GM19438 (cell line): Measurements from ENCODE around the gene EIF4E1B.

Experiments
- ATAC-seq: cut with Tn5 transposase; IDR thresholded peaks from one replicate; pipeline ENCODE4 v1.9.1; 2021; ENCODE audit warnings: low read depth; ENCODE audit not compliant: unreplicated experiment

The EIF4E1B gene

DNA sequence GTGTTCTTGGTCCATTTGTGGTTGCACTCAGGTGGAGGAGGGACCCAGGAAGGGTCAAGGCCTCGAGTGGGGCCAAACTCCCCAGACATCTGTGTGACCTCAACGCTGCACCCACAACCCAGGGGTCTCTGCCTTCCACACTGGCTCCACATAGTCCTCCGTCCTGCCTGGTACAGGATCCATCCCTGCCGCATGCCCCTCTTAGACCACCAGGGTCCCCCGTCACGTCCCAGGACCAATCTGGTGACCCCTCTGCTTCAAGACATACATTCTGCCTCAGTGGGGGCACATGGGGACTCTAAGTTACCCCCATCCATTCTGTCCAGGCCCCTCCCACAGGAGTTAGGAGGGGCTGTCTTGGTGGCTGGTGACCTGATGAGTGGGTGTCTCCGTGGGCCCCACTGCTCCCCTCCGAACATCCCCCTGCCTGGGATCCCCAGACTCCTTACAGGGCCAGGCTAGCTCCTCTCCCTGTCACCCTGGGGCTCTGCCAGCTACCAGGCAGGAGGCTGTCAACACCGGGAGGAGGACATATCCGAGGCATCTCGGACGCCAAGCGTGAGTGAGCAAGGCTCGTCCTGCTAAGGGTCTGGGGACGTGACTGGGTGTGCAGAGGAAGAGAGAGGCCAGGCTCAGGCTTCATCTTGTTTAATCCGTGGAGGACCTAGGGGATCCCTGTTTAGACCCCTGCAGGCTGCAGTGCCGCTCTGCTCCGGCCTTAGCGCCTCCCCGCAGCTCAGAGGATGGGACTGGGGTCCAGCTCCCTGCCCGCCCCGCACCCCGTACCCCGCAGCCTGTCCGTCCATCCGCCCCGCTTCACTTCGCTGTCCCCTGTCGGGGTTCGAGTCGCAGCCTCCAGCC, 49.1 kb downstream of the EIF4E1B start:
- ATAC-seq: no peak

GRCh38 chr5:176680226-176680563, 49.7 kb downstream of the EIF4E1B start:
- ATAC-seq: no peak

- no peak for ATAC-seq
Observed at GRCh38 chr5:176682016-176682531, 51.6 kb downstream of the EIF4E1B start.

DNA sequence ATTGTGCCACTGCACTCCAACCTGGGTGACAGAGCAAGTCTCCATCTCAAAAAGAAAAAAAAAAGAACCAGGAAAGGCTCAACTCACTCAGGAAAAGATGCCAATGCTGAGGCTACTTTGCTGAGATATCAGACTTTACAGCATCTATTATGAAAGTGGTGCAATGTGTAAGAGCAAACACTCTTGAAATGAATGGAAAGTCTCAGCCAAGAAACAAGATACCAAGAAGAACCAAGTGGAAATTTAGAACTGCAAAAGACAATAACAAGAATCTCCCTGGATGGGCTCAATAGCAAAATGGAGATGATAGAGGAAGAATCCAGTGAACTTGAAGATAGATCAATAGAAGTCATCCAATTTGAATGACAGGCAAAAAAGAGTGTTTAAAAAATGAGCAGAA, 54.5 kb downstream of the EIF4E1B start:
- no peak for ATAC-seq

GRCh38 chr5:176687247-176687646, 56.8 kb downstream of the EIF4E1B start:
- no peak for ATAC-seq

DNA sequence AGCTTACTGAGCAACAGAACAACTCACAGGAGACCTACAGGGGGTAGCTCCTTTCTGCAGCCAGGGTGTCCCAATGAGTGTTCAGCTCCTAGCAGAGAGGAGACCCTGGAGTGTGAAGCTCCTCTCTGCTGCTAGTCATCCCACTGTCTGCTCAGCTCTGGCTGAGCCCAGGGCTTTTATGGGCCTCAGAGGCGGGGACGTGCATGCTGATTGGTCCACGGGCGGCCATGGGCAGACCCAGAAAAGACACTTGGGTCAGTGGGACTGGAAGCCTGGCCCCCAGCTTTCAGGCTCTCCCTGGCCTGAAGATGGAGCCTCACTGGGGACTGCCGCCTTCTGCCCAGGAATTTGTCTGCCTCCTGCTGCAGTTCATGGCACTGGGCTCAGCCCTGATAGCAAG, 57.4 kb downstream of the EIF4E1B start:
- ATAC-seq: no peak

DNA sequence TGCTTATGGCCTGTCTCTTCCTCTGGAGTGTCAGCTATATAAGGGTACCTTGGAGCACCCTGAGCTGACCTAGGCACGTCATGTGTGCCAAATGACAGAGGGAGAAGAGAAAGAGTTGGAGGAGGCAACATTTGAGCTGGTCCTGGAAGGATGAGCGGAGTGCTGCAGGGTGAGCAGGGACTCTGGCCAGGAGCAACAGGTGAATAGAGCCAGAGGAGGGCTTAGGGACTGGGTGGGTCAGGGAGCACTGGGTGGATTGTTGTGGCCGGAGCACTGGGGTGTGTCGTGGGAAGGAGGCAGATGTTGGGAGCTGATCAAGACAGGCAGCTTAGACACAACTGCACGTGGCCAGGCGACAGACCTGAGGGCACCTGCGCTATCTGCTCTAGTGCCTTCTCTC, 60.4 kb downstream of the EIF4E1B start:
- ATAC-seq: no peak

DNA sequence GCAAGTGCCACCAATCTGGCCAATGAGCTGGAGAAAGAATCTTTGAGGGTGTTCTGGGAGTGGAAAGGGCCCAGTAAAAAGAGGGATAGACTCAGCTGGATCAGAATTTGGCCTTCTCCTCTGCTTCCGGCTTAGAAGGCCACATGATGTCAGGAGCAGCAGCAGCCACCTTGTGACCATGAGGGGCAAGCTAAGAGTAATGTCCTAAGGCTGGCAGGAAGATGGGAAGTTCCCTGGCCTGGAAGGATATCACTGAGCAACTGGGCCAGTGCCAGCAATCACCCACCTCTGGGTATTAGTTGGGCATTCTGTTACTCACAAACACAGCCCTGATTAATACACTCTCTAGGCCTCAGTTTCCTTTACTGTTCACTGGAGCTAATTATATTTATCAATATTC, 61.0 kb downstream of the EIF4E1B start:
- ATAC-seq: no peak

- no peak for ATAC-seq
Observed at GRCh38 chr5:176692326-176692725, 61.9 kb downstream of the EIF4E1B start.

DNA sequence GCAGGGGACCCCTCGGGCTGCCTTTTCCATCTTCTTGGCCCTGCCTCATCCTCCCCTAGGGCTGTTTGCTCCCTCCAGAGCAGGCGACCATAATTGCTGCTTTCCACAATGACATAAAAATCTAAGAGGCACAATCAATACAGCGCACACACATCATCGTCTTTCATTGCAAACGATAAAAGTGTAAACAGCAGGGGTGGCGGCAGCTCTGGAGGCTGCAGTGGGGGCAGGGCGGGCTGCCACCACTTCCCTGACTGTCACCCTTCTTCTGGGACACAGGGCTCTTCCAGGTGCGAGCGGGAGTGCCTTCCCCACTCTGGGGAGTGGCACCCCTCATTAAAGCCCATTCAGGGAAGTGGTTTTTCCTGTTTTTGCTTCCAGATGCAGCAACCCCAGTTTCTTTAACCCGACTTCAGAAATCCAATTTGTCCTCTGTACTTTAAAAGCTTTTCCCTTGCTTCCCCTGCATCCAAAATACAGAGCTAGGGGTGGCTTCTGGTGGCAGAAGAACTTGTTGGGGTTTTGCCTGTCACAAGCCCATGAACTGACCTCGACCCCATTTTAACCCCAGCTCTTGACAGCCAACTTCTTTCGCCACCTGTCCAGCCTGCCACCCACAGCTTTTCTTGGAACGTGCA, 62.5 kb downstream of the EIF4E1B start:
- no peak for ATAC-seq

DNA sequence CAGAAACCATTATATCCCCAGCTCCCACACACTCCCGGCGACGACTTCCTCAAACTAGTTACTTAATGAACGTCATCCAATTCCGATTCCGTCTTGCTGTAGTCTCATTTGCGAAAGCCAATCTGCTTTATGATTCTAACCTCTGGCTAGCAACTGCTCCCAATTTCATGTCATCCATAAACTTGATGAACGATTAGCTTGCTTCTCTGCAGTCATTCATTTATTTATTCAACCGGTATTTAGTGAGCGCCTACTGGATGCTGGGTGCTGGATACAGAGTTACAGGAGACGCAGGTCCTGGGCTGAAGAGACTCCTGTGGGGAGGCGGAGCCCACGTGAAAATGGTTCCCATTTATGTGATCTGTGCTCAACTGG, 63.0 kb downstream of the EIF4E1B start:
- ATAC-seq: no peak

DNA sequence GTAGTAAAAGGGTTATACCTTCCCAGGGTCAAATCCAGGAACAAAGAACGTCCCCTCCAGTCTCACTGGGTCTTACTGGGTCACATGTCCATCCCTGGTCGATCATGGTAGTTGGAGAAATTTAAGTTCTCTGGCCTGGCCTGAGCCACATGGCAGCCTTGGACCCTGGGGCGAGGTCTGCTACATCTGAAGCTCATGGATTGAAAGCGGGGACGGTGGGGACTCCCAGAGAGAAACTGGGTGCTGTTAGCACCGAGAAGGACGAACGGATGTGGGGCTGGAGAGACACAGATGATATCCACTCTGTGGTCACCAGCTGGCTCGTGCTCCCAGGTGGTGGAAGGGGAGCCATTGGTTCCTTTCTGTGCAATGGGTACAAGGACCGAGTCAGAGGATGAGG, 63.7 kb downstream of the EIF4E1B start:
- no peak for ATAC-seq

- no peak for ATAC-seq
Observed at GRCh38 chr5:176694631-176695030, 64.2 kb downstream of the EIF4E1B start.

GRCh38 chr5:176695073-176695472, 64.6 kb downstream of the EIF4E1B start:
- no peak for ATAC-seq
